ENCODE measurements around the gene SPACA5. TPM values are rescaled to one million over a fixed set of nuclear protein-coding genes. Genes with fewer than 3 reads are reported as not detected.

The SPACA5 gene
- total RNA-seq: not detected in 2 replicates

GRCh38 chrX:48006688-48007087, at the start of gene SPACA5:
Gene SPACA5 (plus strand): TSS chrX:48006988. CDS start chrX:48007803, 815 bp downstream.

GRCh38 chrX:48003758-48004457, 2.9 kb upstream of the SPACA5 start, which contains the start of gene ZNF182:
Gene ZNF182 (minus strand): TSS chrX:48003989. CDS start chrX:48002609, 1,380 bp downstream.

Other genes starting within 250 kb of the SPACA5 start
- gene ZNF81, start 170.1 kb upstream of the SPACA5 start, total RNA-seq: 4.5 and 5.9 TPM in 2 replicates
- 2.3 and 3.6 TPM in 2 replicates for gene ZNF182, start 3.0 kb upstream of the SPACA5 start, total RNA-seq
- 0.65 and 0.91 TPM in 2 replicates for gene ZNF630, start 64.7 kb downstream of the SPACA5 start, total RNA-seq
- gene SPACA5B, start 123.6 kb downstream of the SPACA5 start, total RNA-seq: not detected in 2 replicates
- not detected in 2 replicates for gene SSX5, start 189.8 kb downstream of the SPACA5 start, total RNA-seq
- not detected in 2 replicates for gene SSX1, start 248.4 kb downstream of the SPACA5 start, total RNA-seq

All from epithelial cell of umbilical artery (primary cell).